ENCODE results near the gene SURF1. TPM values are rescaled to one million over a fixed set of nuclear protein-coding genes. Genes with fewer than 3 reads are reported as not detected.
A peak's percentile ranks its signal among the peaks of the same experiment; 100 is the strongest.

SURF1 gene
- total RNA-seq, 1 donor from 2014 or later, result 44.5 TPM

- no peaks in the 10 kb centered on the region for H3K27me3 ChIP-seq (ENCODE audit: control insufficient read depth, insufficient read depth, low read length)
- FAIRE-seq (no peak), DNase-seq (ENCODE audit: low read depth) (no peak)
- TF ChIP-seq CTCF (IDR thresholded peaks at IDR 0.05; ENCODE audit: insufficient read depth, low read length, severe bottlenecking), result no peak
- H3K36me3 ChIP-seq (ENCODE audit: control insufficient read depth, insufficient read depth, low read length), result peaks cover 27% of the 10 kb centered on the region
- H3K4me3 ChIP-seq (ENCODE audit: low read depth, low read length), result no peak overlapping the region
Observed at GRCh38 chr9:133370685-133371084, 14.4 kb upstream of the SURF1 start.

- Histone ChIP-seq H3K36me3 (ENCODE audit: control insufficient read depth, insufficient read depth, low read length) (peaks cover 27% of the 10 kb centered on the region), H3K27me3 (ENCODE audit: control insufficient read depth, insufficient read depth, low read length) (no peaks in the 10 kb centered on the region), H3K4me3 (ENCODE audit: low read depth, low read length) (no peak overlapping the region)
- TF ChIP-seq CTCF (IDR thresholded peaks at IDR 0.05; ENCODE audit: insufficient read depth, low read length, severe bottlenecking), result no peak
- DNase-seq (ENCODE audit: low read depth) (no peak), FAIRE-seq (no peak)
Observed at GRCh38 chr9:133369933-133370332, 13.6 kb upstream of the SURF1 start.

GRCh38 chr9:133369422-133369821 lies 13.1 kb upstream of the SURF1 start:
- Histone ChIP-seq H3K27me3 (ENCODE audit: control insufficient read depth, insufficient read depth, low read length) (no peaks in the 10 kb centered on the region), H3K4me3 (ENCODE audit: low read depth, low read length) (no peak overlapping the region), H3K36me3 (ENCODE audit: control insufficient read depth, insufficient read depth, low read length) (peaks cover 27% of the 10 kb centered on the region)
- FAIRE-seq, result no peak
- TF ChIP-seq CTCF (IDR thresholded peaks at IDR 0.05; ENCODE audit: insufficient read depth, low read length, severe bottlenecking), result no peak
- DNase-seq (ENCODE audit: low read depth), result no peak

- peak; percentile 47 for FAIRE-seq
Observed at GRCh38 chr9:133368249-133368881, 12.1 kb upstream of the SURF1 start.

GRCh38 chr9:133367778-133368177 lies 11.5 kb upstream of the SURF1 start:
- H3K36me3 ChIP-seq (ENCODE audit: control insufficient read depth, insufficient read depth, low read length), result peaks cover 33% of the 10 kb centered on the region
- FAIRE-seq, result no peak

More at GRCh38 chr9:133368249-133368881, 12.1 kb upstream of the SURF1 start:
- TF ChIP-seq CTCF (IDR thresholded peaks at IDR 0.05; ENCODE audit: insufficient read depth, low read length, severe bottlenecking), result no peak
- H3K4me3 ChIP-seq (ENCODE audit: low read depth, low read length), result no peak overlapping the region
- no peaks in the 10 kb centered on the region for H3K27me3 ChIP-seq (ENCODE audit: control insufficient read depth, insufficient read depth, low read length)
- no peak for DNase-seq (ENCODE audit: low read depth)
- H3K36me3 ChIP-seq (ENCODE audit: control insufficient read depth, insufficient read depth, low read length), result peaks cover 32% of the 10 kb centered on the region

More at GRCh38 chr9:133367778-133368177, 11.5 kb upstream of the SURF1 start:
- DNase-seq (ENCODE audit: low read depth), result no peak
- H3K4me3 ChIP-seq (ENCODE audit: low read depth, low read length), result no peak overlapping the region
- no peaks in the 10 kb centered on the region for H3K27me3 ChIP-seq (ENCODE audit: control insufficient read depth, insufficient read depth, low read length)
- no peak for TF ChIP-seq CTCF (IDR thresholded peaks at IDR 0.05; ENCODE audit: insufficient read depth, low read length, severe bottlenecking)

Measured in bronchial epithelial cell (primary cell).